GM21529 (cell line): Measurements from ENCODE around the gene DRAM2.

Experiments
- ATAC-seq: cut with Tn5 transposase; IDR thresholded peaks from one replicate; pipeline ENCODE4 v1.9.1; 2021; ENCODE audit not compliant: unreplicated experiment

The DRAM2 gene

GRCh38 chr1:111139956-111140679 lies at the start of gene DRAM2, which contains the start of gene CEPT1:
DRAM2 (minus strand) TSS chr1:111140093; CDS start chr1:111131554, 8,539 bp downstream.
CEPT1 (plus strand) TSS chr1:111140223; CDS start chr1:111147715, 7,492 bp downstream.
- ATAC-seq: peak; percentile 67

- no peak for ATAC-seq
These were observed 44.8 kb upstream of the DRAM2 start for GRCh38 chr1:111184663-111185062.

GRCh38 chr1:111183308-111184069 lies 43.6 kb upstream of the DRAM2 start:
- ATAC-seq: no peak

GRCh38 chr1:111182052-111182451 lies 42.2 kb upstream of the DRAM2 start:
- ATAC-seq: no peak

DNA sequence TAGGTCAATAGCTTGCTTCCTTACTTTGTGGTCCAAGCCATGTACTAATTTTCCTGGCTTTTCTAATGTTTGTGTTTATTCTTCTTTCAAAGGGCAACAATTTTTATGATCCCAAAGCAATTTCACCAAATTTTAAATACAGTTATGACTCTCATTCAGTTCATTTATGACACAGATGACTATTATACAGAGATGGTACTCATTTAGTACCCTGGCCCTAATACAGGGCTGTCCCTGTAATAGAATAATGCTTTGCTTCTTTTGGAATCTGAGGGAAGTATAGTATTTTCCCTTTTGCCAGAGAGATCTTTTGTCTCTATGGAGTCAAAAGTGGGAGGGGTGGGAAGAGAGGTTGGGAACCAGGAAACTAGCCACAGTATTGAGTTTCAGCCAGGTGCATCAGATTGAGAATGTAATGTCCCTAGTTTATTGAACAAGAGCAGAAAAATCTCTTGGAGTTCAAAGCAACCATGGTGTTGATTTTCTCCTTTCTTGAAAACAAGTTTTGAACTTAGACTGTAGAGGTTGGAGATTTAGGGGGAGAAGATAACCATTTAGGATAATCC lies 40.2 kb upstream of the DRAM2 start:
- no peak for ATAC-seq

GRCh38 chr1:111176678-111177077 lies 36.8 kb upstream of the DRAM2 start:
- ATAC-seq: no peak

DNA sequence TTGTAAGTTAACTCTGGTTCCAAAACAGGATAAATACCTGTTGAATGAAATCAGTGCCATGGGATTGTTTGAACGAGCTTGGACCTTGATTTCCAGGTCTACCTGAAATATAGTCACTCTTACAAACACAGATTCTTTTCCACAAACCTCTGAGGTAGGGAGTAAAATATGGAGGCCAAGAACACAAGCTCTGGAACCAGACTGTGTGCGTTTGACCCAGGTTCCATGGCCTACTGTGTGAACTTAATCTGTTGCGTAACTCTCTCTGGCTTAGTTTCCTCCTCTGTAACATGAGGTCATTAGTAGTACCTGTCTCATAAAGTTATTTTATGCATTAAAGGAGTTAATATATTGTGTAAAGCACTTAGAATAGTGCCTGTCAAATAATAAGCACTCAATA lies 35.5 kb upstream of the DRAM2 start:
- ATAC-seq: no peak

DNA sequence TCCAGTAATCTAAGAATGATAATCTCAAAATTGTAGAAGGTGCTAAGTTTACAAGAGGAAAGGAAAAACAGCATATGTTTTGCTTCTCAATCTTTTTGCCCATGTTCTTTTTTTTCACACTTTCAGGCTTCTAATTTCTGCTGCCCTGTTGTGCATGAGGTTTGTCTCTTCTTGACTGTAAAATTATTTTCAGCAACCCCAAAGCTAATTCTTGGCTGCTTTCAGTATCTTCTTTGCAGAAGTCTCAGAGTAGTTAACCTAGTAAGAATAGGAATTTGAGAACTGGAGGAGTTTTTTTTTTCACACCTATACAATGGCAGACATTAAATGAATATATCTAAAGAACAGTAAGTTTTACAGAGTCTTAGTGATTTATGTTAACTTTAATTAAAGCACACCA lies 34.2 kb upstream of the DRAM2 start:
- ATAC-seq: no peak

GRCh38 chr1:111172463-111172862 lies 32.6 kb upstream of the DRAM2 start:
- ATAC-seq: no peak

- ATAC-seq: no peak
These were observed 24.3 kb upstream of the DRAM2 start for GRCh38 chr1:111164151-111164550.

DNA sequence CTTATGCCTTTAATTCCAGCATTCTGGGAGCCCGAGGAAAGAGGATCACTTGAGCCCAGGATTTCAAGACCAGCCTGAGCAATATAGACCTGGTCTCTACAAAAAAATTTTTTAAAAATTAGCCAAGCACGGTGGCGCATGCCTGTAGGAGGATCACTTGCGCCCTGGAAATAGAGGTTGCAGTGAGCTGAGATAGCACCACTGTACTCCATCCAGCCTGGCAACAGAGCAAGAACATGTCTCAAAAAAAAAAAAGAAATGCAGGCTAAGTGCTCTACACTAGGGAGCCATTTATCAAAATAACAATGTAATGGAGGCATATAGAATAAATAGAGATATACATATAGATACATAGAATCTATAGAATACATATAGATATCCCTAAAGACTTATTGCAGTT lies 23.5 kb upstream of the DRAM2 start:
- ATAC-seq: no peak

GRCh38 chr1:111162488-111162880 lies 22.6 kb upstream of the DRAM2 start:
- ATAC-seq: no peak

DNA sequence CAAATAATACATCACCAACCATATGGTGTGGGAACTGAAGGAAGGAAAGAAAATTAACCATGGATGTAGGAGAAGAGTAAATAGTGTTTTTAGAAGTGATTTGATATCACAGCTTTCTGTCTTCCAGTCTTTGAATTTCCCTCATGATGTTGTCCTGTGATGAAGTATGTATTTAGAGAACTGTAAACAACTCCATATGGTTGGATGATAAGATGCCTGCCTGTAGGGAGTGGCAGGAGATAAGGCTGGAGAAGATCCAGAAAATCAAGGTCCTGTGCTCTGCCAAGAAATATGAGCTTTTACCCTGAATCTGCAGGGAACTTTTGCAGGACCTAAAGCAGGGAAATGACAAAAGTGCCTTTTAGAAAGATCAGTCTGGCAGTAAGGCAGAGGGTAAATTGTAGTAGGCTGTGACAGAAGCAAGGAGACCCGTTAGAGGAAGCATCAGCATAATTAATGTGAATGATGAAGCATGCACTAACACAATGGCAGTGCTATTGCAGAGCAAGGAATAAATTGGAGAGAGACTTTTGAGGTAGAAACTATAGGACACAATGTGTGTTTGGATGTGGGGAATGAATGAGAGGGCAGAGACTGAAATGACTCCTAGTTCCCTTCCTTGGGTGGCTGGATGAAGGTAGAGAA lies 22.1 kb upstream of the DRAM2 start:
- ATAC-seq: no peak

GRCh38 chr1:111157431-111157830 lies 17.5 kb upstream of the DRAM2 start:
- no peak for ATAC-seq

DNA sequence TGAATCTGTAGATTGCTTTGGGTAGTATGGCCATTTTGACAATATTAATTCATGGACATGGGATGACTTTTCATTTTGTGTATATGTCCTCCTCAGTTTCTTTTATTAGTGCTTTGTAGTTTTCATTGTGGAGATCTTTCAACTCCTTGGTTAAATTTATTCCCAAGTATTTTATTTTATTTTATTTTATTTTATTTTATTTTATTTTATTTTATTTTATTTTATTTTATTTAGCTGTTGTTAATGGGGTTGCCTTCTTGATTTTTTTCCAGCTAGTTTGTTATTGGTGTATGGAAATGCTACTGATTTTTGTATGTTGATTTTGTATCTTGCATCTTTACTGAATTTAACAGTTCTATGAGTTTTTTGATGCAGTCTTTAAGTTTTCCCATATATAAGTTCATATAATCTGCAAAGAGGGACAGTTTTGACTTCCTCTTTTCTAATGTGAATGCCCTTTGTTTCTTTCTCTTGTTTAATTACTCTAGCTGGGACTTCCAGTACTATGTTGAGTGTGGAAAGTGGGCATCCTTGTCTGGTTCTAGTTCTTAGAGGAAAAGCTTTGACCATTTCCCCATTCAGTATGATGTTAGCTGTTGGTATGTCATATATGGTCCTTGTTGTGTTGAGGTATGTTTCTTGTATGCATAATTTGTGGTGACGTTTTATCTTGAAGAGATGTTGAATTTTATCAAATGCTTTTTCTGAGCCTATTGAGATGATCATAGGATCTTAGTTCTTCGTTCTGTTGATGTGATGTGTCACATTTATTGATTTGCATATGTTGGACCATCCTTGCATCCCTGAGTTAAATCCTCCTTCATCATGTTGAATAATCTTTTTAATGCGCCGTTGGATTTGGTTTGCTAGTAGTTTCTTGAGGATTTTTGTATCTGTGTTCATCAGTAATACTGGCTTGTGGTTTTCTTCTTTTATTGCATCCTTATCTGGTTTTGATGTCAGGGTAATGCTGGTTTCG lies 14.4 kb upstream of the DRAM2 start:
- ATAC-seq: no peak

- no peak for ATAC-seq
These were observed 11.9 kb upstream of the DRAM2 start for GRCh38 chr1:111151838-111152237.

DNA sequence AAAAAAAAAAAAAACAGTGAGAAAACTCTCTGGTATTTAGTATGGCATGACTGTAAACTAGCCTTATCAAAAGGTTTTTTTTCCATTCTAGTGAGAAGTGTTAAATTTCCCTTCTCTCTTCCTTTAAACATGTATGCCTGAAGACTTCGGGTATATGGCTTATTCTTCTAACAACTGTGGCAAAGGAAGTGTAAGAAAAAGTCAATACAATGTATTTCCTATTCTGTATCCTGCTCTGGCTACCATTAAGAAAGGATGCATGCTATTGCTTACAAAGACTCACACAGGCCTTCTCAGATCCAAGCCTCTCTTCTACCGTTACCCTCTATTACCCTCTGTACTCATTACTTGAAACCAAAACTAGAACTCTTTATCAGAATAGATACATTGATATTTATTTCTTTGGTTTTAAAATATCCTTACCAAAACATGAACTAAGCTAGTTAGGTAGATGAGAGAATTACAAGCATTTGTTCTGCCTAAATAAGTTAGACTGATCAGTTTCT lies 8.5 kb upstream of the DRAM2 start:
- ATAC-seq: peak; percentile 62

DNA sequence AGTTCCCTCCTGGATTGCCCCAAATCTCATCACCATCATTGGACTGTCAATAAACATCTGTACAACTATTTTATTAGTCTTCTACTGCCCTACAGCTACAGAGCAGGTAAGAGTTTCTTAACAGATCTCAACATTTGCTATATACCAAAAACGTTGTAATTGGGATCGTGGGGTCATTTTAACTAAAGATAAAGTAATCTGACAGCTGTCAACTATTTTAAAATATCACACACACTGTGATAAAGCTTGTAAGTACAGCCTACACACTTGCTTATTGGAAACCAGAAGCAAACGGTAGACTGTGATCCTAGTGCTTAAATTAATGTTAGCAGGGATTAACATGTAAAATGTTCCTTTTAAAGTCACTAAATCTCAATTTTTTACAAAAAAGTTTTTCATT lies 8.1 kb upstream of the DRAM2 start:
- ATAC-seq: no peak

- no peak for ATAC-seq
These were observed 6.3 kb upstream of the DRAM2 start for GRCh38 chr1:111145963-111146768.
